WTC11 (cell line): ENCODE data around the gene ZNF507.

ENCODE experiments used
- CBFB ChIP-seq: sonication (generic); formaldehyde crosslinking; IDR thresholded peaks from 2 replicates; pipeline ENCODE4 v1.8.1; 2022; ENCODE audit warnings: mild to moderate bottlenecking, low read depth, missing genetic modification reagents
- CREB1 ChIP-seq: sonication (generic); formaldehyde crosslinking; IDR thresholded peaks from 2 replicates; pipeline ENCODE4 v1.8.0; 2023; ENCODE audit warnings: mild to moderate bottlenecking, missing genetic modification reagents
- IRF2 ChIP-seq: sonication (generic); formaldehyde crosslinking; IDR thresholded peaks from 2 replicates; pipeline ENCODE4 v1.8.0; 2022; ENCODE audit warnings: low read depth, missing genetic modification reagents, borderline replicate concordance
- TF ChIP-seq, protein P1 (sequence below): fragments of 200-600 bp; IDR thresholded peaks from 2 replicates; pipeline ENCODE4 v1.8.0; 2022; ENCODE audit warnings: antibody characterized with exemption
- TF ChIP-seq, protein P2 (sequence below): sonication (generic); formaldehyde crosslinking; IDR thresholded peaks from 2 replicates; pipeline ENCODE4 v1.8.1; 2022; ENCODE audit warnings: mild to moderate bottlenecking, moderate library complexity, missing genetic modification reagents

DNA sequence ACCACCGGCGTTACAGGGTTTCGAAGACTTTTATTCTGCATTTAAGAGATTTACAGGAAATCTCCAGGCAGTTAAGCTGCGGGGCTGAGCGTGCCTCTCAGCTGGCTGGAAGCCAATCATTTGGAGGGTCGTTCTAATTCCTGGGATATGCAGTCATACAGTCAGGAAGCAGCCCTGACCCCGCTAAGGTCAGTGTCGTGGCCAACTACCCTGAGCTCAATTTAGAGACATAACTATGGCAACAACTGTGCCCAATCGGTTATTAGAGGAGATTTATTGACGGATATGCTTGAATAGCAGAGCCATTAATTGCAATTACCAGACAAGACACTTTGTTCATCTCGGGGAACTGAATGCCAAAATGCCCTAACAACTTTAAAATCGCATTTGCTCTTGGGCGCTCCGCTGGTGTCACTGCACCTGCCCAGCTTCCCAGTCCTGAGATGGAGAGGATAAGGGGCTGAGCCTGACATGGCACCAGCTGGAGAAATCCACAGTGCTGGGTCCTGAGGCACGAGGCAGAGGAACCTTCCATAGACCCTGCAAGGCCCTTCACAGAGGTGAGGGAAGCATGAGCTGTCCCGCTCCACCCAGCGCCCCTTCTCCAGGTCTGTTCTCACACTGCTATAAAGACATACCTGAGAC lies 15.1 kb upstream of the ZNF507 start:
- TF ChIP-seq, protein P1, sequence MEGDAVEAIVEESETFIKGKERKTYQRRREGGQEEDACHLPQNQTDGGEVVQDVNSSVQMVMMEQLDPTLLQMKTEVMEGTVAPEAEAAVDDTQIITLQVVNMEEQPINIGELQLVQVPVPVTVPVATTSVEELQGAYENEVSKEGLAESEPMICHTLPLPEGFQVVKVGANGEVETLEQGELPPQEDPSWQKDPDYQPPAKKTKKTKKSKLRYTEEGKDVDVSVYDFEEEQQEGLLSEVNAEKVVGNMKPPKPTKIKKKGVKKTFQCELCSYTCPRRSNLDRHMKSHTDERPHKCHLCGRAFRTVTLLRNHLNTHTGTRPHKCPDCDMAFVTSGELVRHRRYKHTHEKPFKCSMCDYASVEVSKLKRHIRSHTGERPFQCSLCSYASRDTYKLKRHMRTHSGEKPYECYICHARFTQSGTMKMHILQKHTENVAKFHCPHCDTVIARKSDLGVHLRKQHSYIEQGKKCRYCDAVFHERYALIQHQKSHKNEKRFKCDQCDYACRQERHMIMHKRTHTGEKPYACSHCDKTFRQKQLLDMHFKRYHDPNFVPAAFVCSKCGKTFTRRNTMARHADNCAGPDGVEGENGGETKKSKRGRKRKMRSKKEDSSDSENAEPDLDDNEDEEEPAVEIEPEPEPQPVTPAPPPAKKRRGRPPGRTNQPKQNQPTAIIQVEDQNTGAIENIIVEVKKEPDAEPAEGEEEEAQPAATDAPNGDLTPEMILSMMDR: no peak
- no peak for TF ChIP-seq IRF2
- no peak for TF ChIP-seq CREB1 (CRISPR knock-in tag)
- TF ChIP-seq, protein P2, sequence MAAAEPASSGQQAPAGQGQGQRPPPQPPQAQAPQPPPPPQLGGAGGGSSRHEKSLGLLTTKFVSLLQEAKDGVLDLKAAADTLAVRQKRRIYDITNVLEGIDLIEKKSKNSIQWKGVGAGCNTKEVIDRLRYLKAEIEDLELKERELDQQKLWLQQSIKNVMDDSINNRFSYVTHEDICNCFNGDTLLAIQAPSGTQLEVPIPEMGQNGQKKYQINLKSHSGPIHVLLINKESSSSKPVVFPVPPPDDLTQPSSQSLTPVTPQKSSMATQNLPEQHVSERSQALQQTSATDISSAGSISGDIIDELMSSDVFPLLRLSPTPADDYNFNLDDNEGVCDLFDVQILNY (CRISPR knock-in tag): no peak
- no peak for TF ChIP-seq CBFB
